ENCODE results near the gene FAM118B. TPM values are rescaled to one million over a fixed set of nuclear protein-coding genes. Genes with fewer than 3 reads are reported as not detected.

Gene FAM118B
- total RNA-seq, 1 donor from 2014 or later = 32.4 TPM

- no peaks in the 10 kb centered on the region for H3K9me3 Mint-ChIP-seq (ENCODE audit: low read depth)
- H3K36me3 Mint-ChIP-seq (ENCODE audit: insufficient read depth) = peaks cover 6% of the 10 kb centered on the region
- TF ChIP-seq CTCF (IDR thresholded peaks at IDR 0.05; ENCODE audit: unreplicated experiment) = no peak
- no peaks in the 10 kb centered on the region for H3K27me3 Mint-ChIP-seq
- no peak overlapping the region for H3K27ac Mint-ChIP-seq
- no peak overlapping the region for H3K4me3 Mint-ChIP-seq (ENCODE audit: low read depth)
- DNase-seq (ENCODE audit: low spot score, unreplicated experiment) = no peak
- H3K4me1 Mint-ChIP-seq (ENCODE audit: low read depth) = no peaks in the 10 kb centered on the region
Observed at GRCh38 chr11:126176853-126177470, 34.6 kb upstream of the FAM118B start.

- H3K27ac Mint-ChIP-seq = no peak overlapping the region
- no peak for TF ChIP-seq CTCF (IDR thresholded peaks at IDR 0.05; ENCODE audit: unreplicated experiment)
Observed at GRCh38 chr11:126181939-126182730, 29.4 kb upstream of the FAM118B start.

GRCh38 chr11:126182787-126183445 lies 28.7 kb upstream of the FAM118B start:
- Mint-ChIP-seq H3K4me3 (ENCODE audit: low read depth) (no peak overlapping the region), H3K27ac (no peak overlapping the region), H3K27me3 (no peaks in the 10 kb centered on the region), H3K36me3 (ENCODE audit: insufficient read depth) (peaks cover 9% of the 10 kb centered on the region), H3K4me1 (ENCODE audit: low read depth) (no peaks in the 10 kb centered on the region), H3K9me3 (ENCODE audit: low read depth) (no peaks in the 10 kb centered on the region)
- DNase-seq (ENCODE audit: low spot score, unreplicated experiment) = no peak
- TF ChIP-seq CTCF (IDR thresholded peaks at IDR 0.05; ENCODE audit: unreplicated experiment) = no peak

More at GRCh38 chr11:126181939-126182730, 29.4 kb upstream of the FAM118B start:
- Mint-ChIP-seq H3K27me3 (no peaks in the 10 kb centered on the region), H3K4me1 (ENCODE audit: low read depth) (no peaks in the 10 kb centered on the region), H3K4me3 (ENCODE audit: low read depth) (no peak overlapping the region), H3K9me3 (ENCODE audit: low read depth) (no peaks in the 10 kb centered on the region), H3K36me3 (ENCODE audit: insufficient read depth) (peaks cover 8% of the 10 kb centered on the region)
- no peak for DNase-seq (ENCODE audit: low spot score, unreplicated experiment)

- Mint-ChIP-seq H3K36me3 (ENCODE audit: insufficient read depth) (peaks cover 12% of the 10 kb centered on the region), H3K4me1 (ENCODE audit: low read depth) (no peaks in the 10 kb centered on the region), H3K4me3 (ENCODE audit: low read depth) (no peak overlapping the region), H3K9me3 (ENCODE audit: low read depth) (no peaks in the 10 kb centered on the region), H3K27ac (no peak overlapping the region), H3K27me3 (no peaks in the 10 kb centered on the region)
- DNase-seq (ENCODE audit: low spot score, unreplicated experiment) = no peak
- no peak for TF ChIP-seq CTCF (IDR thresholded peaks at IDR 0.05; ENCODE audit: unreplicated experiment)
Observed at GRCh38 chr11:126185259-126186024, 26.1 kb upstream of the FAM118B start.

Measured in progenitor cell of endocrine pancreas (in vitro differentiated cells).